Measurements from ENCODE around the gene NHP2.
"Not testable (repeated sequence)": the region's sequence is repeated elsewhere in the genome, so short reads cannot be mapped to it uniquely, and the experiment has no call there.

NHP2 gene

GRCh38 chr5:178129296-178129695 lies 24.4 kb downstream of the NHP2 start:
- no peak for DNase-seq

- DNase-seq = not testable (repeated sequence)
Measured at GRCh38 chr5:178127300-178128009, 26.2 kb downstream of the NHP2 start.

GRCh38 chr5:178126556-178126955 lies 27.1 kb downstream of the NHP2 start:
- no peak for DNase-seq

- no peak for DNase-seq
Measured at GRCh38 chr5:178125253-178125906, 28.3 kb downstream of the NHP2 start.

GRCh38 chr5:178123966-178124925 lies 29.4 kb downstream of the NHP2 start:
- no peak for DNase-seq

DNA sequence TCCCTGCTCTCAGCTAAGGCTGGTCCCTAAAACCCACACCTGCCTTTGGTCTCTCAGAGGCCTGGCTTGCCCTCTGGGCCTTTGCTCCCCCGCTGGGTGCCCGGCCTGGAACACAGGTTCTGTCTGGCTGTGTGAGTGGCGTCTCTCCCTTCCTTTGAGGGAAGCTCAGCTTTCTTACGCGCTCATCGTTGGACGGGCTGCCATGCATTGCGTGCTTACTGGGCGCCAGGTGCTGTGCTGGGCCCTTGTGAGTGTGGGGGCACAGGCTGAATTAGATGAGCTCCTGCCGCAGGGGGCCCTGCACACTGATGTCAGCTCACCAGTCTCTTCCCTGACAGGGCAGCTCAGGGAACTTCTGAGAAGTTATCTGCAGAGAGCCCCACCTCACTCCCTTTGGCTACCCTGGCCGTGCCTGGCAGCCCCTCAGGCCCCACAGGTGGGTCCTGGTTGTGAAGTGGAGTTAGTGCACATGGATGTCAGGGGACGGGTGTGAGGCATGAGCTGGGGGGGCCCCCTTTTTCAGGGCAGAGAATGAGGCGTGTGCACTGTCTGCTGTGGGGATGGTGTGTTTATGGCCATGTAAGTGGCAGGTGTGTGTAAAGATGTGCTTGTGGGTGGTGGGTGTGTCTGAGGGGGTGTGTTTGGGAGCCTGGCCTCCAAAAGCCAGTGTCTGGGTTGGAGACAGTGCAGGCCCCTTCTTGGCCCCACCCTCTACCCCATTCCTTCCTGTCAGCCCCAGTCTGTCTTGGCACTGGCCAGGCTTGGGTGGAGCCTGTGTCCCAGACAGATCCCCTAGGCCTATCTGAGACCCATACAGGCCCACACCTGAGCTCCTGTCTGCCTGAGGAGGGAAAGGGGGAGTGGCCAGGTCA lies 30.4 kb downstream of the NHP2 start:
- no peak for DNase-seq

- no peak for DNase-seq
Measured at GRCh38 chr5:178122346-178122745, 31.3 kb downstream of the NHP2 start.

- no peak for DNase-seq
Measured at GRCh38 chr5:178121391-178122276, 32.1 kb downstream of the NHP2 start.

- peak; percentile 80 for DNase-seq
Measured at GRCh38 chr5:178120607-178121357, 32.9 kb downstream of the NHP2 start.

GRCh38 chr5:178119915-178120606 lies 33.6 kb downstream of the NHP2 start:
- no peak for DNase-seq

GRCh38 chr5:178117923-178118701 lies 35.6 kb downstream of the NHP2 start:
- no peak for DNase-seq

- peak; percentile 58 for DNase-seq
Measured at GRCh38 chr5:178116143-178116885, 37.4 kb downstream of the NHP2 start.

DNA sequence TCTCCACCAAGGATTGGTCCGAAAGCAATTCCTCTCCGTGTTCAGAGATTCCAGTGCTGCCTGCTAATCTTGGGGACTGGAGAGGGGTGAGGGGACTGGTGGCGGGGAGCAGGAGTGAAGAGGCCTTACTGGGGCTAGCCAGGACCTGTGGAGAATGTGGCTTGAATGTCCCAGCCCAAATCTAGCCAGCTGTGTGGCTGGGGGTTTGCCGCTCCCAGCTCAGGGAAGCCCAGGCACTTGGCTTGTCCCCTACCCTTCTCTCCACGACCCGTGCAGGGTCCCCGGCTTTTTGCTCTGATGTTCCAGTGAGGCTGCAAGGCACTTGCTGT lies 37.9 kb downstream of the NHP2 start:
- DNase-seq = no peak

DNA sequence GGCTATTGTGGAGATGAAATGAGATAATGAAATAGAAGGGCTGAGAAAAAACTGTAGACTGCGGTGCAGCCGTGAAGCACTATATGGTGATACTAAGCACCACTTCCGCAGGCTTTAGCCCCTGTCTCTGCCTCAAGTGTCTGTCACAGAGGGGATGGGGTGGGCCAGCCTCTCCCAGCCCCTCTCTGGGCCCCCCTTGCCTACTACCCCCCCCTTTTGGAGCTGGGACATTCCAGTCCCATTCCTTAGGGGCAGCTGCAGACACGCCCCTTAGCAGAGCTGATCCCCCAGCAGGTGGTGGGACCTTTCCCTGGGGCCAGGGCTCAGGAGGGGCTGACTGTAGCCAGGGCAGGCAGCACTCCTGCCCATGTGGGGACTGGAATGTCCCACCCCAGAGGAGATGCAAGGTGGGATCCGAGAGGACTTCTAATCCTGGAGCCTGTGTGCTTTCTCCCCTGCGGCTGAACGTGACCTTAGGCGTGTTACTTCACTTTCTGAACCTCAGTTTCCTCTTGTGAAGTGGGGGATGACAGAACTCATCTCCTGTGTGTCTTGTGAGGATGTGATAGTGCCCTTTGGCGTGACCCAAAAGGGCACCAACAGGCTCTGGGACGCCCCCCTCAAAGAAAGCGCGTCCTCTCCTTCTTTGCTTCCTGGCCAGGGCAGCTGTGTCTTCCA lies 38.4 kb downstream of the NHP2 start:
- no peak for DNase-seq

GRCh38 chr5:178114325-178115135 lies 39.2 kb downstream of the NHP2 start:
- DNase-seq = peak; percentile 46

DNA sequence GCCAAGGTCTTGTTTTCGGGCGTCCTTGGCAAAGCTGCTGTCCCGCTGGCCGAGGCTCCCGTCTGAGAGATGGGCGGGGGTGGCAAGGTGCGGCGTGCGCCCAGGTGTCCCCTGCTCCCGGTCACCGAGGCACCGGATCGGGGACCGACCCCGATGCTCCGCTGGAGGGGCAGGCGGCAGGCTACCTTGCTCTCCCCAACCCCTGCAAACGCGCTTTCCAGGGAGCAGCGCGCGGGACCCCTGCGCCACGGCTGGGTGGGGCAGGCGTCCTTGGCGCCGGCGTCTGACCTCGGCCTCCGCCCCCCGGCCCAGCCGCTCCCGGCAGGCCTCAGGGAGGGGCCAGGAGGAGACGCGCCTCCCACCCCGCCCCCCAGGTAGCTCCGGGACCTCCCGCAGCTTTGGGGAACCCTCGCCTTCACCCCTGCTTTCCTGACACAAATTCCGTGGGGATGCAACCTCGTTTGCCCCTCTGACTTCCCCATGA lies 39.8 kb downstream of the NHP2 start:
- no peak for DNase-seq
